Body of pancreas (tissue), 4 donors: Measurements from ENCODE around the gene ADCY9.

Source experiments
- CTCF ChIP-seq, 7 experiments: fragments of 450-650 bp in 4 of 7; fragments of 200-600 bp in 3 of 7; sonication (generic) in 3 of 7; IDR thresholded peaks; one replicate each; pipeline ENCODE4 v1.5.1; 2016 to 2019; ENCODE audit warnings: antibody characterized with exemption in 7 of 7
- POLR2A ChIP-seq, 3 donors: fragments of 450-650 bp; IDR thresholded peaks; one replicate each; pipeline ENCODE4 v1.6.1; 2016; ENCODE audit warnings: antibody characterized with exemption in 3 of 3, mild to moderate bottlenecking in 2 of 3

- TF ChIP-seq CTCF (IDR thresholded peaks at IDR 0.05) (no peak), POLR2A (IDR thresholded peaks at IDR 0.05) (no peak)
Measured at GRCh38 chr16:4034963-4035362, 81.3 kb downstream of the ADCY9 start.
